SK-N-SH (cell line): ENCODE data around the gene KCNJ16. TPM values are rescaled to one million over a fixed set of nuclear protein-coding genes. Genes with fewer than 3 reads are reported as not detected.

Source experiments
- CTCF ChIA-PET: fragments of 300-600, 350-600 bp; formaldehyde crosslinking; extraction: SDS; loops from one replicate; lab custom pipeline; 2021; lab: Yijun Ruan, JAX
- POLR2A ChIA-PET: fragments of 350-600 bp; sonication (Branson Sonifier 250); formaldehyde crosslinking; extraction: SDS; loops from one replicate; lab custom pipeline; 2020; ENCODE audit warnings: antibody characterized with exemption, inconsistent platforms; lab: Yijun Ruan, JAX
- DNase-seq: peaks from one replicate; pipeline ENCODE4 v3.0.0; 2012
- H2AFZ ChIP-seq: fragments of 200-600 bp; sonication (generic); 2 replicates; pipeline ENCODE4 v1.8.1; 2016; ENCODE audit warnings: antibody characterized with exemption, mild to moderate bottlenecking, low read depth
- H3F3A ChIP-seq: fragments of 200-600 bp; sonication (generic); replicated peaks from 2 replicates; pipeline ENCODE3; 2016; ENCODE audit warnings: antibody characterized with exemption, mild to moderate bottlenecking; ENCODE audit not compliant: insufficient read depth
- H3K27ac ChIP-seq, 2 experiments: fragments of 200-500 bp in 1 of 2; fragments of 200-600 bp in 1 of 2; sonication (Bioruptor generic) in 1 of 2; sonication (generic), shearing (Covaris generic) in 1 of 2; 2 replicates each; pipeline versions ENCODE4 v1.5.1 to v1.6.1; 2014 to 2016; ENCODE audit warnings: low read depth in 2 of 2, inconsistent platforms in 1 of 2, low read length in 1 of 2, mild to moderate bottlenecking in 1 of 2, mixed read lengths in 1 of 2
- H3K27me3 ChIP-seq: fragments of 200-600 bp; sonication (generic), shearing (Covaris generic); 2 replicates; pipeline ENCODE4 v1.6.1; 2016; ENCODE audit warnings: mixed run types; ENCODE audit not compliant: insufficient read depth
- H3K36me3 ChIP-seq, 2 experiments: fragments of 200-500 bp in 1 of 2; fragments of 200-600 bp in 1 of 2; sonication (Bioruptor generic) in 1 of 2; sonication (generic) in 1 of 2; replicated peaks in 1 of 2; 2 replicates each; pipeline versions ENCODE3 to v1.5.1; 2014 to 2016; ENCODE audit warnings: low read length in 1 of 2, mild to moderate bottlenecking in 1 of 2; ENCODE audit not compliant: insufficient read depth in 2 of 2, control insufficient read depth in 1 of 2
- H3K4me1 ChIP-seq, 2 experiments: fragments of 200-500 bp in 1 of 2; fragments of 200-600 bp in 1 of 2; sonication (Bioruptor generic) in 1 of 2; sonication (generic), shearing (Covaris generic) in 1 of 2; 2 replicates each; pipeline versions ENCODE4 v1.5.1 to v1.6.1; 2014 to 2016; ENCODE audit warnings: low read depth in 1 of 2, low read length in 1 of 2, mixed run types in 1 of 2; ENCODE audit not compliant: insufficient read depth in 2 of 2, control insufficient read depth in 1 of 2
- H3K4me2 ChIP-seq: fragments of 200-600 bp; sonication (generic), shearing (Covaris generic); 2 replicates; pipeline ENCODE4 v1.6.1; 2017; ENCODE audit warnings: mixed run types
- H3K4me3 ChIP-seq, 2 experiments: fragments of 200-500 bp in 1 of 2; fragments of 200-600 bp in 1 of 2; sonication (Bioruptor generic) in 1 of 2; sonication (generic), shearing (Covaris generic) in 1 of 2; 2 replicates each; pipeline versions ENCODE4 v1.5.1 to v1.8.1; 2014 to 2016; ENCODE audit warnings: low read depth in 2 of 2, inconsistent platforms in 1 of 2, low read length in 1 of 2, mild to moderate bottlenecking in 1 of 2, mixed read lengths in 1 of 2, moderate library complexity in 1 of 2
- H3K79me2 ChIP-seq: fragments of 200-600 bp; sonication (generic); 2 replicates; pipeline ENCODE4 v1.8.1; 2017; ENCODE audit warnings: mild to moderate bottlenecking; ENCODE audit not compliant: insufficient read depth
- H3K9ac ChIP-seq: fragments of 200-600 bp; sonication (generic); 2 replicates; pipeline ENCODE4 v1.6.1; 2017; ENCODE audit warnings: mixed run types
- H3K9me2 ChIP-seq: fragments of 200-600 bp; sonication (generic); 2 replicates; pipeline ENCODE4 v1.6.1; 2017; ENCODE audit warnings: mixed run types
- H3K9me3 ChIP-seq: fragments of 200-600 bp; sonication (generic); 2 replicates; pipeline ENCODE4 v1.6.1; 2017; ENCODE audit warnings: mixed run types, mild to moderate bottlenecking, moderate library complexity
- H4K20me1 ChIP-seq: fragments of 200-600 bp; sonication (generic); 2 replicates; pipeline ENCODE4 v1.6.1; 2017; ENCODE audit warnings: mild to moderate bottlenecking, mixed run types; ENCODE audit not compliant: insufficient read depth
- CHD2 ChIP-seq: fragments of 150-350 bp; IDR thresholded peaks from 2 replicates; pipeline ENCODE4 v1.6.1; 2018; ENCODE audit warnings: low read length; ENCODE audit not compliant: partially characterized antibody
- CTCF ChIP-seq: fragments of 200-600 bp; sonication (generic); IDR thresholded peaks from 2 replicates; pipeline ENCODE4 v1.6.1; 2017; ENCODE audit warnings: antibody characterized with exemption, mild to moderate bottlenecking, moderate library complexity
- ELF1 ChIP-seq: IDR thresholded peaks from 2 replicates; pipeline ENCODE4 v1.4.0; 2012
- EP300 ChIP-seq, 2 experiments: IDR thresholded peaks; 2 replicates each; pipeline versions ENCODE4 v1.4.0 to v1.6.1; 2012; ENCODE audit warnings: borderline replicate concordance in 1 of 2, low read depth in 1 of 2, low read length in 1 of 2
- FOSL2 ChIP-seq: IDR thresholded peaks from 2 replicates; pipeline ENCODE4 v1.4.0; 2012; ENCODE audit warnings: low read depth, mild to moderate bottlenecking, moderate library complexity, borderline replicate concordance
- FOXJ3 ChIP-seq: sonication (generic); formaldehyde crosslinking; IDR thresholded peaks from 2 replicates; pipeline ENCODE4 v1.5.1; 2020; ENCODE audit warnings: mild to moderate bottlenecking, missing genetic modification reagents
- NFIC ChIP-seq: IDR thresholded peaks from 2 replicates; pipeline ENCODE4 v1.4.0; 2012; ENCODE audit warnings: borderline replicate concordance
- NRF1 ChIP-seq: IDR thresholded peaks from 2 replicates; pipeline ENCODE4 v1.6.1; 2012; ENCODE audit warnings: low read depth, mild to moderate bottlenecking, low read length
- PBX3 ChIP-seq: IDR thresholded peaks from 2 replicates; pipeline ENCODE4; 2012
- RAD21 ChIP-seq: IDR thresholded peaks from 2 replicates; pipeline ENCODE4 v1.6.1; 2012; ENCODE audit warnings: mild to moderate bottlenecking, low read length
- RCOR1 ChIP-seq: fragments of 150-350 bp; IDR thresholded peaks from 2 replicates; pipeline ENCODE4 v1.6.1; 2017; ENCODE audit warnings: antibody characterized with exemption, low read length
- RFX5 ChIP-seq: IDR thresholded peaks from 2 replicates; pipeline ENCODE4 v1.6.1; 2012; ENCODE audit warnings: mild to moderate bottlenecking, improper control_type of control experiment, low read length
- SIN3A ChIP-seq: IDR thresholded peaks from 2 replicates; pipeline ENCODE4 v1.6.1; 2012; ENCODE audit warnings: low read depth, mild to moderate bottlenecking, low read length, moderate library complexity, borderline replicate concordance
- TAF1 ChIP-seq: IDR thresholded peaks from 2 replicates; pipeline ENCODE4 v1.6.1; 2012; ENCODE audit warnings: low read depth, mild to moderate bottlenecking, low read length, moderate library complexity, borderline replicate concordance
- TEAD4 ChIP-seq: IDR thresholded peaks from 2 replicates; pipeline ENCODE4 v1.4.0; 2012; ENCODE audit warnings: mild to moderate bottlenecking, borderline replicate concordance; ENCODE audit not compliant: insufficient read depth
- ZBTB33 ChIP-seq: IDR thresholded peaks from 2 replicates; pipeline ENCODE4 v1.4.0; 2012; ENCODE audit warnings: low read depth, borderline replicate concordance
- WGBS: methylation state at CpG from one replicate; pipeline ENCODE4 v1.1.6; 2017; ENCODE audit warnings: low lambda C conversion rate; 5-methylcytosine and 5-hydroxymethylcytosine counted together
- polyA plus RNA-seq, 3 experiments: library from polyadenylated mRNA; depleted of rRNA; stranded (reverse); fragments of >200 nt; gene quantifications; 2 replicates each; pipeline ENCODE4 v1.2.3, GENCODE V29; 2012

Gene KCNJ16
- polyA plus RNA-seq, 1 of the 3 experiments (the other 2 are of a cell fraction), result not detected

- DNase-seq, result no peak
- ChIA-PET CTCF (no interaction called here), POLR2A (no interaction called here)
- H3K4me2 ChIP-seq, result no peak overlapping the region
- H4K20me1 ChIP-seq, result no peaks in the 10 kb centered on the region
- no peaks in the 10 kb centered on the region for H3K4me1 ChIP-seq
- H3K27ac ChIP-seq, result no peak overlapping the region
- H3K9ac ChIP-seq, result no peak overlapping the region
- no peaks in the 10 kb centered on the region for H3K79me2 ChIP-seq
- no peak overlapping the region for H2AFZ ChIP-seq
- no peaks in the 10 kb centered on the region for H3K36me3 ChIP-seq
- H3K27me3 ChIP-seq, result no peaks in the 10 kb centered on the region
- no peaks in the 10 kb centered on the region for H3K9me3 ChIP-seq
- H3F3A ChIP-seq, result no peaks in the 10 kb centered on the region
- H3K9me2 ChIP-seq, result no peaks in the 10 kb centered on the region
- H3K4me3 ChIP-seq, result no peak overlapping the region
- no peak for TF ChIP-seq ZBTB33
- TF ChIP-seq CHD2, result no peak
- no peak for TF ChIP-seq ELF1
- TF ChIP-seq RCOR1, result no peak
- TF ChIP-seq NFIC, result no peak
- no peak for TF ChIP-seq EP300 (IDR thresholded peaks at IDR 0.05; ENCODE audit: borderline replicate concordance in 1 of 2, low read depth in 1 of 2, low read length in 1 of 2)
- TF ChIP-seq RAD21, result no peak
- TF ChIP-seq TEAD4, result no peak
- no peak for TF ChIP-seq FOXJ3 (CRISPR knock-in tag)
- TF ChIP-seq SIN3A, result no peak
- TF ChIP-seq NRF1, result no peak
- no peak for TF ChIP-seq CTCF
- TF ChIP-seq TAF1, result no peak
- no peak for TF ChIP-seq RFX5
- peak; percentile 56 for TF ChIP-seq PBX3
- TF ChIP-seq FOSL2, result peak; percentile 32; the same call in 1 of the 2 replicates
- TF ChIP-seq, all 33 proteins: peak for 2
- 35% methylated on average over 2 of the region's 2 CpGs for WGBS
Observed at GRCh38 chr17:70040336-70040735, 34.7 kb upstream of the KCNJ16 start.
